GM10248 (cell line): ENCODE data around the gene SMIM38.

ENCODE experiments used
- CTCF ChIA-PET: fragments of 300-600 bp; sonication (Branson Sonifier 250); formaldehyde crosslinking; extraction: SDS; loops from one replicate; lab custom pipeline; 2021; ENCODE audit warnings: antibody characterized with exemption; lab: Yijun Ruan, JAX
- POLR2A ChIA-PET: fragments of 350-650 bp; sonication (Branson Sonifier 250); formaldehyde crosslinking; extraction: SDS; loops from one replicate; lab custom pipeline; 2020; ENCODE audit warnings: antibody characterized with exemption; lab: Yijun Ruan, JAX
- DNase-seq: peaks from one replicate; pipeline ENCODE4 v3.0.0; 2012; ENCODE audit errors: extremely low spot score
- CTCF ChIP-seq: IDR thresholded peaks from 2 replicates; pipeline ENCODE4 v1.5.1; 2012; ENCODE audit warnings: mild to moderate bottlenecking, low read depth; ENCODE audit errors: extremely low read depth, missing control alignments, control extremely low read depth

Gene SMIM38

GRCh38 chr11:69161117-69161407 lies 5.3 kb downstream of the SMIM38 start:
- CTCF ChIA-PET, result no interaction called here
- TF ChIP-seq CTCF, result no peak
- POLR2A ChIA-PET, result no interaction called here
- no peak for DNase-seq

DNA sequence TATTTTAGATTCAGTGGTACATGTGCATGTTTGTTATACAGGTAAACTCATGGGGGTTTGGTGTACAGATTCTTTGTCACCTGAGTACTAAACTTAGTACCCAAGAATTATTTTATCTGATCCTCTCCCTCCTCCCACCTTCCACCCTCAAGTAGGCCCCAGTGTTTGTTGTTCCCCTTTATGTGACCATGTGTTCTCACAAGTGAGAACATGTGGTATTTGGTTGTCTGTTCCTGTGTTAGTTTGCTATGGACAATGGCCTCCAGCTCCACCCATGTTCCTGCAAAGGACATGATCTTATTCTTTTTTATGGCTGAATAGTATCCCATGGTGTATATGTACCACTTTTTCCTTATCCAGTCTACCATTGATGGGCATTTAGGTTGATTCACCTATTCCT lies 6.8 kb downstream of the SMIM38 start:
- ChIA-PET CTCF (no interaction called here), POLR2A (no interaction called here)
- no peak for TF ChIP-seq CTCF
- DNase-seq, result no peak

DNA sequence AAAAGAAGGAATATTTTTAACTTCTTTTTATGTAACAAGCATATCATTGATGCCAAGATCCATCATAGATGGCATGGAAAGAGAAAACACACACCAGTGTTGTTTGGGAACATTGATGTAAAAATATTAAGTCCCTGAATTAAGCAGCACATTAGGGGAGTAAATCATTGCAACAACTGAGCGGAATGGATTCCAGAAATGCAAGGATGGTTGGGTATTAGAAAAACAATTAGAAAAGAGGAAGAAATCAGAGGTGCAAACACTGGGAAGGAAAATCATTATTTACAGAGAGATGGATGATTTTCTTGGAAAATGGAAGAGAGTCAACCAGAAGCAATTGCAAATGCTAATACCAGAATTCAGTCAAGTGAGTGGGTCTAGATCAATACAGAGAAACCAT lies 8.1 kb downstream of the SMIM38 start:
- CTCF ChIA-PET, result no interaction called here
- DNase-seq, result no peak
- no peak for TF ChIP-seq CTCF
- POLR2A ChIA-PET, result no interaction called here

GRCh38 chr11:69164824-69165223 lies 9.1 kb downstream of the SMIM38 start:
- no peak for DNase-seq
- ChIA-PET POLR2A (no interaction called here), CTCF (no interaction called here)
- no peak for TF ChIP-seq CTCF

DNA sequence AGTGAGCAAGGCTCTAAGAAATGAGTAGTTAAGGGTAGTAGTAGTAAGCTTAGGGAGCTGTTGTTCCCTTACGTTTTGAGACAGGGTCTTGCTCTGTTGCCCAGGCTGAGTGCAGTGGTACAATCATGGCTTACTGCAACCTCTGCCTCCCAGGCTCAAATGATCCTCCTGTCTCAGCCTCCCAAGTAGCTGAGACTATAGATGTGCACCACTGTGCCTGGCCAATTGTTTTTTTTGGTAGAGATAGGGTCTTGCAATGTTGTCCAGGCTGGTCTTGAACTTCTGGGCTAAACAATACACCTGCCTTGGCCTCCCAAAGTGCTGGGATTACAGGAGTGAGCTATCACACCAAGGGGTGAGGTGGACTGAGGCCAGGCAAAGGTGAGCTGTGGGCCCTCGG lies 10.0 kb downstream of the SMIM38 start:
- POLR2A ChIA-PET, result interaction anchor here (1.3 kb wide), 1 partner anchor 10 kb away, joined by 7 read pairs; the partner anchor contains the start of gene SMIM38
- TF ChIP-seq CTCF, result no peak
- CTCF ChIA-PET, result interaction anchor here (1.1 to 2.6 kb wide), 4 partner anchors 10 to 476 kb away, joined by 3 to 15 read pairs (median 5); partner anchors contain the start of gene SMIM38
- DNase-seq, result no peak

DNA sequence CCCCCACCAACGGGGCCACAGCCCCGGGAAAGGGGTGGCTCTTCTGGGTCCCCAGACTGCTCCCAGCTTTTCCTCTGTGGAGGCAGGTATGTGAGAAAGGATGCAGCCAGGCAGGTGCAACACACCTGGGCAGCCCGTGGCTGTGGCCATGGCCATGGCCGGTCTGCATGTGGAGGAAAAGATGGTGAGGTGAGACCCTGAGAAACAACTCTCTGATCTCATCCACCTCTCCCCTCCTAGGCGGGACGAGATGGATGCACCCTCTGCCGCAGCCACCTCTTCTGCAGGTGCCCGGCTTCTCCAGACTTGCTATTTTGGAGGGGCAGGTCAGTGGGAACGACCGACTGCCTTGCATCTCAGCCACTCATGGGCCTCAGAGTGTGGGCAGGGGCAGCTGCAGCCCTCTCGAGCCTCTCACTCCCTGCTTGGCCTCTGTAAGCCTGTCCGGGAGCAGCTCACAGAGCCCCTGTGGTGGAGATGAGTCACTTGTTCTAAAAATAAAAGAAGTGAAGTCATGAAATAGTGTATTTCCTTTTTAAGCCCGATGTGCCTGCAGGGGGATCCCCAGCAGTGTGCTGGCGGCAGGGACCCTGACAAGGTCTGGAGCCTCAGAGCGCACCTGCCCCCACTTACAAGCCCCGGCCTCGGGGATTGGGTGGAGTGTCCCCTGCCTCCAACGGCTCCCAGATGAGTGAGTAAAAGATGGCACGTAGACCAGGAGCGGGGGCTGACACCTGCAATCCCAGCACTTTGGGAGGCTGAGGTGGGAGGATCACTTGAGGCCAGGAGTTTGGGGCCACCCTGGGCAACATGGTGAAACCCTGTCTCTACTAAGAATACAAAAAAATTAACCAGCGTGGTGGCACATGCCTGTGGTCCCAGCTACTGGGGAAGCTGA lies 10.7 kb downstream of the SMIM38 start:
- TF ChIP-seq CTCF, result no peak
- POLR2A ChIA-PET, result interaction anchor here (1.3 kb wide), 1 partner anchor 11 kb away, joined by 7 read pairs; the partner anchor contains the start of gene SMIM38
- CTCF ChIA-PET, result interaction anchor here (0.9 to 2.6 kb wide), 5 partner anchors 11 to 475 kb away, joined by 3 to 15 read pairs (median 4); partner anchors contain the start of gene SMIM38
- DNase-seq, result peak; percentile 91
